ENCODE results near the gene CAPN2.

CAPN2 gene

DNA sequence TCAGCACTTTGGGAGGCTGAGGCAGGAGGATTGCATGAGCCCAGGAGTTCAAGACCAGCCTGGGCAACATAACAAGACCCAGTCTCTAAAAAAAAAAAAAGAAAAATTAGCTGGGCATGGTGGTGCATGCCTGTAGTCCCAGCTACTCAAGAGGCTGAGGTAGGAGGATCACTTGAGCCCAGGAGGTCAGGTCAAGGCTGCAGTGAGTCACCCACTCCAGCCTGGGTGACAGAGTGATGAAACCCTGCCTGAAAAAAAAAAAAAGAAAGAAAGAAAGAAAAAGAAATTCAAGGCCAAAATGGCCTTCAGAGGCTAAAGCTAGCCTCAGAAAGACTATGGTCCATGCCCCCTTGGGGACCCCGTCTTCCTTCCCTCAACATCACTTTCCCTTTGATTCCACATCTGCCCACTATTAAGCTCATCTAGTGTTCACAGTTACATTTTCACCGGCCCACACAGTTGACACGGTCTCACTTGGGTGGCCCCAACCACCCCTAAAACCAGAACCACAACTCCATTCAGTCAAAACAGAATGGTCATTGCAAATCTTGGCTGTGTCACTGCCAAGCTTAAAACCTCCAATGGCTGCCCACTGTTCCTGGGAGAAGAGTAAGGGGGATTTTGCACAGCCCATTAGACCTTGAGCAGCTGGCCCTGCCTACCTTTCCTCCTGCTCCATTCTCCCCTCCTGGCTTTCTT lies 44.7 kb upstream of the CAPN2 start:
- TF ChIP-seq, protein P1, sequence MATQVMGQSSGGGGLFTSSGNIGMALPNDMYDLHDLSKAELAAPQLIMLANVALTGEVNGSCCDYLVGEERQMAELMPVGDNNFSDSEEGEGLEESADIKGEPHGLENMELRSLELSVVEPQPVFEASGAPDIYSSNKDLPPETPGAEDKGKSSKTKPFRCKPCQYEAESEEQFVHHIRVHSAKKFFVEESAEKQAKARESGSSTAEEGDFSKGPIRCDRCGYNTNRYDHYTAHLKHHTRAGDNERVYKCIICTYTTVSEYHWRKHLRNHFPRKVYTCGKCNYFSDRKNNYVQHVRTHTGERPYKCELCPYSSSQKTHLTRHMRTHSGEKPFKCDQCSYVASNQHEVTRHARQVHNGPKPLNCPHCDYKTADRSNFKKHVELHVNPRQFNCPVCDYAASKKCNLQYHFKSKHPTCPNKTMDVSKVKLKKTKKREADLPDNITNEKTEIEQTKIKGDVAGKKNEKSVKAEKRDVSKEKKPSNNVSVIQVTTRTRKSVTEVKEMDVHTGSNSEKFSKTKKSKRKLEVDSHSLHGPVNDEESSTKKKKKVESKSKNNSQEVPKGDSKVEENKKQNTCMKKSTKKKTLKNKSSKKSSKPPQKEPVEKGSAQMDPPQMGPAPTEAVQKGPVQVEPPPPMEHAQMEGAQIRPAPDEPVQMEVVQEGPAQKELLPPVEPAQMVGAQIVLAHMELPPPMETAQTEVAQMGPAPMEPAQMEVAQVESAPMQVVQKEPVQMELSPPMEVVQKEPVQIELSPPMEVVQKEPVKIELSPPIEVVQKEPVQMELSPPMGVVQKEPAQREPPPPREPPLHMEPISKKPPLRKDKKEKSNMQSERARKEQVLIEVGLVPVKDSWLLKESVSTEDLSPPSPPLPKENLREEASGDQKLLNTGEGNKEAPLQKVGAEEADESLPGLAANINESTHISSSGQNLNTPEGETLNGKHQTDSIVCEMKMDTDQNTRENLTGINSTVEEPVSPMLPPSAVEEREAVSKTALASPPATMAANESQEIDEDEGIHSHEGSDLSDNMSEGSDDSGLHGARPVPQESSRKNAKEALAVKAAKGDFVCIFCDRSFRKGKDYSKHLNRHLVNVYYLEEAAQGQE (IDR thresholded peaks at IDR 0.05; ENCODE audit: insufficient read depth in 1 of 2, low read depth in 2 of 2, low read length in 2 of 2) = no peak
- TF ChIP-seq TAF1 (IDR thresholded peaks at IDR 0.05; ENCODE audit: borderline replicate concordance, insufficient read depth, low read length) (no peak), POLR2AphosphoS5 (IDR thresholded peaks at IDR 0.05; ENCODE audit: low read depth, low read length) (no peak), FOXP2 (optimal IDR thresholded peaks at IDR 0.05; ENCODE audit: borderline replicate concordance, extremely low read depth, extremely low read length, insufficient read depth) (no peak), SIN3A (IDR thresholded peaks at IDR 0.05; ENCODE audit: borderline replicate concordance, insufficient read depth, low read length) (no peak)

DNA sequence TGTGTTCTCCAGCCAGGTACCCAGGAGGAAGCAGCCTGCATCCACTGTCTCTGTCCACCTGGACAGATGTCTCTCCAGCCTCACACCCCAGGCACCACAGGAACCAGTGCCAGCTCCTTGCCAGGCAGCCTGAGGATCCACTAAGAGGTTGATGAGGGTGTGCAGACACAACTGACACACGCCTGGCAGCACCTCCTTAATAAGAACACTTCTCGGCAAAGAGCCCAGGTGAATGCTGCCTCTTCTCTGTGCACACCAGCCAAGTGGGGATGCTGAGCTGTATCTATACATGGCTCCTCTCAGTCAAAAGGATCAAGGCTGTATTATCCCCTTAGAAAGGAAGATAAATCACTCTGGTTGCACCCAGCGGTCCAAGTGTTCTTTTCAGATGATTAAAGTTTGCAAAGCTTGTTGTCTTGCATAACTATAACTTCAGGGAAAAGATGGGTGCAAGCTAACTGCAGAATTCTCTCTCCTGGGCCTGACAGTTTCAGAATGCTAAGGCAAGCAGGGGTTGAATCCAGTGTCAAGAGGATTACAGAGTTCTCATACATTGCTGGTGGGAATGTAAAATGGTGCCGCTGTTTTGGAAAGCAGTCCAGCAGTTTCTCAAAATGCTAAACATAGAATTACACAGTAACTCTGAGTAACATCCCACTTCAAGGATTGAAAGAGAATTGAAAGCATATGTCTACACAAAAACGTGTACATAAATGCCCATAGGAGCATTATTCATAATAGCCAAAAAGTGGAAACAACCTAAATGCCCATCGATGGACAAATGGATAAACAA lies 43.1 kb upstream of the CAPN2 start:
- TF ChIP-seq, protein P1 (IDR thresholded peaks at IDR 0.05; ENCODE audit: insufficient read depth in 1 of 2, low read depth in 2 of 2, low read length in 2 of 2) = no peak
- TF ChIP-seq SIN3A (IDR thresholded peaks at IDR 0.05; ENCODE audit: borderline replicate concordance, insufficient read depth, low read length) = no peak
- TF ChIP-seq TAF1 (IDR thresholded peaks at IDR 0.05; ENCODE audit: borderline replicate concordance, insufficient read depth, low read length) = no peak
- no peak for TF ChIP-seq FOXP2 (optimal IDR thresholded peaks at IDR 0.05; ENCODE audit: borderline replicate concordance, extremely low read depth, extremely low read length, insufficient read depth)
- TF ChIP-seq POLR2AphosphoS5 (IDR thresholded peaks at IDR 0.05; ENCODE audit: low read depth, low read length) = no peak

DNA sequence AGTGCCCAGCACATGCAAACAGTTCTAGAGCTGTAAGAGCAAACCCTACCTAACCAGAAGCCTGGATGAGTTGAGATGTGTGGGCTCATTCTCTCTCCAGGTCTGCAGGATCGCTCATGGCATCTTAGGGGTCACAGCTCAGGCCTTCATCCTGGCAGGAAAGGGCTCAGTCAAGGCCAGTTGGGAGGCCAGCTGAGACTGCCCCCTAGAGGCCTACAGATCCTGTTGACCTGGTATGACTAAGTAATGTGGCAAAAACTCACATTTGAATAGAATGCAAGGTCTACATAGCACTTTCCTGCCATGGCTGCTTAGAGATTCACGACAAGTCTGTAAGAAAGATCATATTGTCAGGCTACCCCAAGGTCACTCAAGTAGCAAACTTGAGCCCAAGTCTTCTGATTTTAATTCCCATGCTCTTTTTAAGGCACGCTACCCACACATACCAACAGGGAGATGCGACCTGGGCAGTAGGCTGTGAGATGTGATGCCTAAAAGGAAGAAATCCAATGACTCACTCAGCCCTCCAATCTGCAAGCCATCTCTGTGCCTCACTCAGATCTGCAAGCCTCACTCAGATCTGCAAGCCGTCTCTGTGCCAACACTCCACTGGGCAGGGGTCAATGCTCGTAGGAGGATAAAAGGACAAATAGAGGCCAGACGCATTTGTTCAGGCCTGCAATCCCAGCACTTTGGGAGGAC lies 41.7 kb upstream of the CAPN2 start:
- TF ChIP-seq FOXP2 (optimal IDR thresholded peaks at IDR 0.05; ENCODE audit: borderline replicate concordance, extremely low read depth, extremely low read length, insufficient read depth) (no peak), SIN3A (IDR thresholded peaks at IDR 0.05; ENCODE audit: borderline replicate concordance, insufficient read depth, low read length) (no peak), TAF1 (IDR thresholded peaks at IDR 0.05; ENCODE audit: borderline replicate concordance, insufficient read depth, low read length) (no peak), POLR2AphosphoS5 (IDR thresholded peaks at IDR 0.05; ENCODE audit: low read depth, low read length) (no peak)
- TF ChIP-seq, protein P1 (IDR thresholded peaks at IDR 0.05; ENCODE audit: insufficient read depth in 1 of 2, low read depth in 2 of 2, low read length in 2 of 2) = no peak

DNA sequence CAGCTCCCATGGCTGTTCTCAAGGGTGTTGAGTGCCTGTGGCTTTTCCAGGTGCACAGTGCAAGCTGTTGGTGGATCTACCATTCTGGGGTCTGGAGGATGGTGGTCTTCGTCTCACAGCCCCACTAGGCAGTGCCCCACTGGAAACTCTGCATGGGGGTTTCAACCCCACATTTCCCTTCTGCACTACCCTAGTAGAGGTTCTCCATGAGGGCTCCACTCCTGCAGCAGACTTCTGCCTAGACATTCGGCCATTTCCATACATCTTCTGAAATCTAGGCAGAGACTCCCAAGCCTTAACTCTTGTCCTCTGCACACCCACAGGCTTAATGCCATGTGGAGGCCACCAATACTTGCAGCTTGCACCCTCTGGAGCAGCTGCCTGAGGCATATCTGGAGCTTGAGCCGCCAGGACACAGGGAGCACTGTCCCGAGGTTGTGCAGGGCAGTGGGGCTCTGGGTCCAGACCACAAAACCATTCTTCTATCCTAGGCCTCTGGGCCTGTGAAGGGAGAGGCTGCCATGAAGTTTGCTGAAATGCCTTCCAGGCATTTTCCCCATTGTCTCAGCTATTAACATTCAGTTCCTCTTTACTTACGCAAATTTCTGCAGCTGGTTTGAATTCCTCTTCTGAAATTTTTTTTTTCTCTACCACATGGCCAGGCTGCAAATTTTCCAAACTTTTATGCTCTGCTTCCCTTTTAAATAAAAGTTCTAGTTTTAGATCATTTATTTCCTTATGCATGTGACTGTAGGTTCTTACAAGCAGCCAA lies 38.0 kb upstream of the CAPN2 start:
- TF ChIP-seq POLR2AphosphoS5 (IDR thresholded peaks at IDR 0.05; ENCODE audit: low read depth, low read length) (no peak), FOXP2 (optimal IDR thresholded peaks at IDR 0.05; ENCODE audit: borderline replicate concordance, extremely low read depth, extremely low read length, insufficient read depth) (no peak), TAF1 (IDR thresholded peaks at IDR 0.05; ENCODE audit: borderline replicate concordance, insufficient read depth, low read length) (no peak), SIN3A (IDR thresholded peaks at IDR 0.05; ENCODE audit: borderline replicate concordance, insufficient read depth, low read length) (no peak)
- TF ChIP-seq, protein P1 (IDR thresholded peaks at IDR 0.05; ENCODE audit: insufficient read depth in 1 of 2, low read depth in 2 of 2, low read length in 2 of 2) = no peak

Measured in PFSK-1 (cell line).